Measurements from ENCODE around the gene YEATS4. TPM values are rescaled to one million over a fixed set of nuclear protein-coding genes. Genes with fewer than 3 reads are reported as not detected.

Gene YEATS4
- total RNA-seq, 1 experiment from 2014 or later = 48.4 TPM

Small RNA genes lying within 50 kb of the gene (small RNA-seq; reads per million reads assigned to genes)
- gene RN7SL804P = 0 reads per million in 2 experiments

Other genes starting within 250 kb of the YEATS4 start
- 26.5 and 29.0 TPM in 2 replicates for gene CPSF6, start 120.2 kb upstream of the YEATS4 start, total RNA-seq (2014; rRNA removed; shearing (Covaris generic))
- gene LYZ, start 11.4 kb upstream of the YEATS4 start, total RNA-seq (2014; rRNA removed; shearing (Covaris generic)) = 0.37 and 0.88 TPM in 2 replicates
- gene FRS2, start 110.6 kb downstream of the YEATS4 start, total RNA-seq (2014; rRNA removed; shearing (Covaris generic)) = 24.3 and 26.6 TPM in 2 replicates
- gene CCT2, start 225.7 kb downstream of the YEATS4 start, total RNA-seq (2014; rRNA removed; shearing (Covaris generic)) = 474 and 489 TPM in 2 replicates